CD4-positive, alpha-beta T cell treated with Interleukin-6 at 100 ng/mL for 8 hours (primary cell): Measurements from ENCODE around the gene NOC4L.
"Not testable (repeated sequence)": the region's sequence is repeated elsewhere in the genome, so short reads cannot be mapped to it uniquely, and the experiment has no call there.

Source experiments
- DNase-seq: peaks from one replicate; pipeline ENCODE4 v3.0.0-alpha.2; 2020; ENCODE audit warnings: mixed read lengths, low spot score

Gene NOC4L

DNA sequence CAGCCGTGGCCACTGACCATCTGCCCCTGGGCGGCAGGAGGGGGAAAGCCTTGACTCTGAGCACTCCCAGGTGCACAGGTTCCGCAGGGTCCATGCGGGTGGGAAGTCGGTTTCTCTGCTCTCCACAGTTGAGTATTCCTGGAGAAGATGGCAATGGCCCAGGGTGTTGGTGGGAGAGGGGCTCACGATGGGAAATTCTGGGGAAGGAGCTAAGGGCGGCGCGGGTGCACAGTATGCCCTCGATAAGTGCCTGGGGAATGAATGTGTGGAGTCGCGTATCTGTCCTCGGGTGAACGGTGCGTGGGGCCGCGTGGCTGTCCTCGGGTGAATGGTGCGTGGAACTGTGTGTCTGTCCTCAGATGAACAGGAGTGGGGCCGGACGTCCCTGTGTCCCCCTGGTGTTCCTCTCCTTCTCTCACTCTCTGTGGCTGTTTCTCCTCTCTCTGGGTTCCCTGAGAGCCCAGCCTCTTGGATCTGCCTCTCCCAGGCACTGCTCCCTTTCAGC, 38.0 kb downstream of the NOC4L start:
- DNase-seq: no peak

GRCh38 chr12:132182711-132183365, 38.6 kb downstream of the NOC4L start:
- DNase-seq: no peak

DNA sequence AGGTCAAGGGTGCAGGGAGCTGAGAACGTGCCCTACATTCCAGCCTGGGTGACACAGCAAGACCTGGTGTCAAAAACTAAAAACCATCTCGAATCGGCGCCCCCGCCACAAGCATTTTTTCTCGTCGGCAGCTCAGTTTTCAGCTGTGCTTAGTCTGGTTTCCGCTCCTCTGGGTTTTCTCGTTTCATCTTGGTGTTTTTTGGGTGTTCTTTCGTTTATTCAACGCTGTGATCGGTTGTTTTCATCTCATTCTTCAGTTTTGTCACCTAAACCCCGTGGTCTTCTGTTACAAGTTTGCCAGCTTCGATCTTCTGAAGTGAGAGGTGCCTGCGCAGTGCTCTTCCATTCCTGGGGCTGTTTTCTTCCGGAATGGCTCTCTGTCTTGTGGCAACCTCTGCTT, 41.4 kb downstream of the NOC4L start:
- DNase-seq: peak; percentile 66

GRCh38 chr12:132186208-132186856, 42.1 kb downstream of the NOC4L start:
- DNase-seq: peak; percentile 12

GRCh38 chr12:132186857-132187620, 42.8 kb downstream of the NOC4L start:
- peak; percentile 13 for DNase-seq

- DNase-seq: no peak
Measured at GRCh38 chr12:132187646-132188450, 43.6 kb downstream of the NOC4L start.

- DNase-seq: no peak
Measured at GRCh38 chr12:132188451-132188901, 44.2 kb downstream of the NOC4L start.

DNA sequence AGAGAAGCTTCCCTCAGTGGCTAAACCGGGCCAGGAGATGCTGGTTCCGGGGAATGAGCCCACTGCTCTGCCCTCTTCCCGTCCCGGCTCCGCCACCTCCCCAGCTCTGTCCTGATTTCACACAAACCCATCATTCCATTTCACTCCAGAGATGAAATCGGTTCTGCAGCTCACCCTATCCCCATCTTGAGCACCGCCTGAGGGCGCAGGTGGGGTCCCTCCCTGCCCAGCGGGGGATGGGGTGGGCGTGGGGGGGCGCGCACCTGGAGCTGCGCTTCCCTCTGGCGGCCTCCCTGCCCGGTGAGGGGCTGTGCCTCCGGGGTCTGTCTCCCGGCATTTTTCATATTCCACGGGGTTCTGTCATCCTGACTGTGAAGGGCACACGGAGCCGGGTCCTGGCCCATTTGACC, 44.7 kb downstream of the NOC4L start:
- DNase-seq: no peak

DNA sequence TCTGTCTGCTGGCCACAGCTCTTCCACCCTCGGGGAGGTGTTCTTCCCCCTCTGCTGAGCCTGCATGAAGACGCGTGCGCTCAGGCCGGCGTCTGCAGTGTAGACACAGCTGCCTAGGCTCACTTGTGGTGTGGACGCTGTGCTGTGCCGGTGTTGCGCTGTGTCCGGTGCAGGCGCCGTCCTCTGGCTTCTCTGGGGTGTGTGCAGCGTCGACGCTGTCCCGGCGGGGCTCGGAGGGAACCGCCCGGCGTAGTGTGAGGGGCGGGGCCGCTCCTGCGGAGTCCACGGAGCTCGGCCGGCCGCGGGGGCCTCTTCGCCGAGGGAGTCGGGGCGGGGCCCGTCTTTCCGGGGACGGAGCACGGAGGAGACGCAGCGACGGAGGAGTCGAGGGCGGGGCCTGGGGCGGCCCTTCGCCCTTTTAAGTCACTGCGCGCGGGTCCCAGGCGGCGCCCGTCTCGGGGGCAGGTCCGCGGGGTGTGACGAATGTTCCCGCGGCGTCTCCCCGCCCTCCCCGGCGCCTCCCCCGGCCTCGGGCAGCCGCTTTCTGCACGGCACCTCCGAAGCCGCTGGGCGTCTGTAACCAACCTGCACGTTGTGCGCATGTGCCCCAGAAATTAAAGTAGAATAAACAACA, 45.2 kb downstream of the NOC4L start:
- DNase-seq: peak; percentile 97

DNA sequence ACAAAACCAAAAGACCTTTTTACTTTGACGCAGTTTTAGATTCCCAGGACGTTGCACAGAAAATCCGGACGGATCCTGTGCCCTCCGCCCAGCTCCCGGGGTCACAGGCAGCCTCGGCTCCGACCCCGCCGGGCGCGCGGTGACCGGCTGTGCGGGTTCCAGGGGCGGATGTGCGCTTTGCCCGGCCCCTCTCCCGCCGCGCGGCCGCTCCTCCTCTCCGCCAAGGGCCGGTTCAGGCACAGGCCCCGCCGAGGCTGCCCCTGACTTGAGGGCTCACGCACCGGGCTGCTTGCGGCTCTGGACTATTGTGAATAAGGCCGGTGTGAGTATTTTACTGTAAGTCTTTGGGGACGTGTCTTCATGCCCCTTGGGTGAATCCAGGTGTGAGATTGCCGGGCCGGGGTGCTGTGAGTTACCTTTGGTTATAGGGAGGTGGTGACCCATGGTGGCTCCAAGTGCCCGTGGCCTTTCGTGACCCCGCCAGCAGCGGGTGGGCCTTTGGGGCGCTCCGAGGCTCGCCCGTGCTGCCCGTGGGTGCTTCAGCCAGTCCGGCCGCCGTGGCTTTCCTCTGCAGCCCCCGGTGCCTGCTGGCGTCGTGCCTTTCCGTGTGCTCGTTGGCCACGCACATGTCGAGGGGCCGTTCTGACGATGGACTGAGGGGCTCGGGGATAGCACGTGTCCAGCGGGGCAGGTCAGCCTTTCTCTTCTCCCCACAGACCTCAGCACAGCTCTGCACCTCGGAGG, 45.9 kb downstream of the NOC4L start:
- no peak for DNase-seq

GRCh38 chr12:132190834-132191500, 46.7 kb downstream of the NOC4L start:
- DNase-seq: no peak

DNA sequence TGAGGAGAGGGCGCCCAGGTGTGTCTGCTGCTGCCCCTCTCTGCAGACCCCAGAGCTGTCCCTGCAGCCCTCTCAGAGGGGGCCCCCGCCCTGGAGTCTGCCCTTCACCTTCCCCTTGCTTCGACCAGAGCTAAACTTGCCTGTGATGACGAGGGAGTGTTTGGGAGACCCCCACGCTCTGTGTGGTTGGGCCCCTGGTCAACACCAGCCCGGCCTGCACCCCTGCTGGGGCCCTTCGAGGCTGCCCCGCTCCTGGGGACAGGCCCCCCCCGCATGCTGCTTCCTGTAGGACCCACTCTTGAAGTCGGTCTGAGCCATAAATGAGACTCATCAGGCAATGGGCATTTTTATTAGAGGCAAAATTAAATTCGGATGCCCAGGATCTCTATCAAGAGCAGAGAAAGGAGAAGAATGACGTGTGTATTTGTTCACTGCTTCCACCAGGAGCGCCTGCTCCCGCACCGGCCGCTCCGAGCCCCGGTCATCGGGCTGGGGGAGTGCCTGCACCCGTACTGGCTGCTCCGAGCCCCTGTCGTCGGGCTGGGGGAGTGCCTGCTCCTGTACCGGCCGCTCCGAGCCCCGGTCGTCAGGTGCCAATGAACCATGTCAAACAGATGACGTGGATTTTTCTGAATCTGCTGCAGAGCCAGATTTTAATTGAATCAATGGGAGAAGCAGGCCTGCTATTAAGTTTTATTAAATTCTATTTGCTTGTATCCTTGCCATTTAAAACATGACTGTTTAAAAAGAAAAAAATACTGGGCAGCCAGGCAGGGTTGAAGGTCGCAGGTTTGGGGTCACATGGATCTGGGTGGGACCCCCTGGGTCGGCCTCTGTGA, 47.7 kb downstream of the NOC4L start:
- DNase-seq: no peak

DNA sequence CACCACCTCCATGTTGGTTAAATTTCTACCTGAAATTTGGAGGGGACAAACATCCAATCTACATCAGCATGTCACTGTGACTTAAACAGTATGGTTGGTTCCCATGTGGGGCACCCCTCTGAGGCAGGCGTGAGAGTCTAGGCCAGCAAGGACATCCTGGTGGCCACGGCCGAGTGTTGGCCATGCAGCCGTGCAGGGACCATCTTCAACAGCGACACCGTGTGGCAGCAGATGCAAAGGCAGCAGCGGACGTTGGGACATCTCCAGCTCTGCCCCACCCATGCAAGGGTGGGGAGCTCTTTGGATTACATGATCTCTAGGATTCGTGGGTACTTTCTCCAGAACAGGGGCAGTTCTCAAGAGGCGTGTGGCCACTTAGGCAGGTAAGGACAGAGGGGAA, 49.8 kb downstream of the NOC4L start:
- DNase-seq: no peak

GRCh38 chr12:132194556-132194955, 50.3 kb downstream of the NOC4L start:
- DNase-seq: no peak

GRCh38 chr12:132195242-132195641, 51.0 kb downstream of the NOC4L start:
- DNase-seq: not testable (repeated sequence)

GRCh38 chr12:132196038-132196872, 52.0 kb downstream of the NOC4L start:
- no peak for DNase-seq

DNA sequence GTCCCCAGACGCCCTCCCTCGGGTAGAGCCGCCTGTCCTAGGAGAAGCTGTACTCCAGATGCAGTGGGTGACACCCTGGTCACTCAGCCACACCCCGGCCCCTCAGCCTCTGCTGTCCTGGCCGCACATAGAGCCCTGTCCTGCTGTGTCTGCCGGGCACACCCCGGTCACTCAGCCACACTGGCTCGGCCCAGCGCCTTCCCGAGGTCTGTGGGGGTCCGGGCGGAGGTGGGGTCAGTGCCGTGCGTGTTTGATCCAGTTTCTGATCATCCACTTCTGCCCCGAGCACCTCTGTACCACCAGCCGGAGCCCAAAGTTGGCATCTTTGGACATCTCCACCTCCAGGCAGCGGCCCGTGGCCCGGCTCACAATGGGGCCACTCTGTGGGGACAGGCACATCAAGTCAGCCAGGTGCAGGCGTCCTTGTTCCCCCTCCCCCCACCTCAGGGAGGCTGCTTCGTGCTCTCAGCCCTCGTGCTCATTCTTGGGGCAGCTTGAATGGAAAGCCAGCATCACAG, 52.7 kb downstream of the NOC4L start:
- no peak for DNase-seq
